ENCODE measurements around the gene MS4A10.
"Not testable (repeated sequence)": the region's sequence is repeated elsewhere in the genome, so short reads cannot be mapped to it uniquely, and the experiment has no call there.

DNA sequence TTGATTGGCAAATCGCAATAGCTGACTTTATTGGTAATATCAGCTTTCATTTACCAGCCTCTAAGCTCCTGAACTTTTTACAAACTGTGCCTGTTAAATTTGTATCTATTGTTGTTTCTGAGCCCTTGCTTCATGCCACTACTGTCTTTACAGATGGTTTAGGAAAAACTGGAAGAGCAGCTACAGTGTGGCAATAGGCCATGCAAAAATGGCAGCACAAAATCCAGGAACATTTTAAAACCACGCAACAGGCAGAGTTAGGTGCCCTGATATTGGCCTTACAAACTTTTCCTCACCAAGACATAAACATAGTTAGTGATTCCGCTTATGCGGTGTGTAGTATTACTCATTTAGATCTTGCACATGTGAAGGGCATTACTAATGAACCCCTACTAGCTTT, 26.5 kb upstream of the MS4A10 start:
- TF ChIP-seq, protein P1, sequence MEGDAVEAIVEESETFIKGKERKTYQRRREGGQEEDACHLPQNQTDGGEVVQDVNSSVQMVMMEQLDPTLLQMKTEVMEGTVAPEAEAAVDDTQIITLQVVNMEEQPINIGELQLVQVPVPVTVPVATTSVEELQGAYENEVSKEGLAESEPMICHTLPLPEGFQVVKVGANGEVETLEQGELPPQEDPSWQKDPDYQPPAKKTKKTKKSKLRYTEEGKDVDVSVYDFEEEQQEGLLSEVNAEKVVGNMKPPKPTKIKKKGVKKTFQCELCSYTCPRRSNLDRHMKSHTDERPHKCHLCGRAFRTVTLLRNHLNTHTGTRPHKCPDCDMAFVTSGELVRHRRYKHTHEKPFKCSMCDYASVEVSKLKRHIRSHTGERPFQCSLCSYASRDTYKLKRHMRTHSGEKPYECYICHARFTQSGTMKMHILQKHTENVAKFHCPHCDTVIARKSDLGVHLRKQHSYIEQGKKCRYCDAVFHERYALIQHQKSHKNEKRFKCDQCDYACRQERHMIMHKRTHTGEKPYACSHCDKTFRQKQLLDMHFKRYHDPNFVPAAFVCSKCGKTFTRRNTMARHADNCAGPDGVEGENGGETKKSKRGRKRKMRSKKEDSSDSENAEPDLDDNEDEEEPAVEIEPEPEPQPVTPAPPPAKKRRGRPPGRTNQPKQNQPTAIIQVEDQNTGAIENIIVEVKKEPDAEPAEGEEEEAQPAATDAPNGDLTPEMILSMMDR (IDR thresholded peaks at IDR 0.05; ENCODE audit: borderline replicate concordance, extremely low read depth, low read length, poor library complexity, severe bottlenecking), result not testable (repeated sequence)
- TF ChIP-seq EZH2 (IDR thresholded peaks at IDR 0.05; ENCODE audit: borderline replicate concordance, low read depth, low read length, severe bottlenecking), result not testable (repeated sequence)

Measured in DND-41 (cell line).